Spleen (tissue), 11 donors: ENCODE data around the gene HERC6. TPM values are rescaled to one million over a fixed set of nuclear protein-coding genes. Genes with fewer than 3 reads are reported as not detected.

Experiments
- DNase-seq: peaks from one replicate; pipeline ENCODE4 v3.0.0-alpha.2; 2020
- H3K27ac ChIP-seq, 8 donors: fragments of 200-600 bp; sonication (generic) in 7 of 8; 1 replicate in 4 of 8; 2 replicates in 4 of 8; pipeline versions ENCODE4 v1.5.0 to v1.8.0; 2016 to 2021; ENCODE audit warnings: inconsistent platforms in 4 of 8, mild to moderate bottlenecking in 4 of 8, moderate library complexity in 1 of 8
- H3K27me3 ChIP-seq, 7 donors: fragments of 200-600 bp; sonication (generic) in 6 of 7; replicated peaks in 1 of 7; 1 replicate in 4 of 7; 2 replicates in 3 of 7; pipeline versions ENCODE4 v1.5.0 to v1.8.0; 2016 to 2021; ENCODE audit warnings: inconsistent platforms in 3 of 7, mild to moderate bottlenecking in 1 of 7
- H3K36me3 ChIP-seq, 6 donors: fragments of 200-600 bp; sonication (generic) in 5 of 6; 1 replicate in 4 of 6; 2 replicates in 2 of 6; pipeline versions ENCODE4 v1.5.0 to v1.8.0; 2016 to 2021; ENCODE audit warnings: inconsistent platforms in 2 of 6
- H3K4me1 ChIP-seq, 6 donors: fragments of 200-600 bp; sonication (generic) in 5 of 6; 1 replicate in 3 of 6; 2 replicates in 3 of 6; pipeline versions ENCODE4 v1.5.0 to v1.8.0; 2016 to 2021; ENCODE audit warnings: inconsistent platforms in 3 of 6
- H3K4me3 ChIP-seq, 8 donors: fragments of 200-600 bp; sonication (generic) in 7 of 8; 1 replicate in 4 of 8; 2 replicates in 4 of 8; pipeline versions ENCODE4 v1.5.0 to v1.8.0; 2016 to 2021; ENCODE audit warnings: inconsistent platforms in 4 of 8, mild to moderate bottlenecking in 4 of 8, moderate library complexity in 2 of 8
- H3K9me3 ChIP-seq, 8 donors: fragments of 200-600 bp; sonication (generic) in 7 of 8; 1 replicate in 4 of 8; 2 replicates in 4 of 8; pipeline versions ENCODE4 v1.5.0 to v1.8.0; 2016 to 2021; ENCODE audit warnings: inconsistent platforms in 4 of 8
- POLR2A ChIP-seq, 3 donors: fragments of 450-650 bp; IDR thresholded peaks; one replicate each; pipeline ENCODE4 v1.5.1; 2017; ENCODE audit warnings: antibody characterized with exemption in 3 of 3, mild to moderate bottlenecking in 1 of 3
- POLR2AphosphoS5 ChIP-seq, 3 donors: sonication (generic); formaldehyde crosslinking; IDR thresholded peaks; one replicate each; pipeline ENCODE4 v1.5.1; 2017; ENCODE audit warnings: antibody characterized with exemption in 3 of 3
- WGBS, 5 donors: extraction: QIAGEN DNeasy Blood & Tissue Kit in 3 of 5; methylation state at CpG; one replicate each; pipeline versions ENCODE4 v1.1.5 to v1.1.7; 2013 to 2018; 5-methylcytosine and 5-hydroxymethylcytosine counted together
- intact Hi-C: fragments of 100-400 bp; cut with DNase I; formaldehyde crosslinking; loops from one replicate; pipeline ENCODE4 v1.15.0; 2023; ENCODE audit warnings: low total_unique reads
- polyA plus RNA-seq, 3 donors: library from polyadenylated mRNA; stranded (reverse); fragments of 200-250 nt; gene quantifications; one replicate each; pipeline ENCODE4 v1.2.1, GENCODE V29; 2013
- total RNA-seq, 7 donors: library from RNA; depleted of rRNA in 3 of 7; stranded (reverse); fragments of >200 nt in 3 of 7; fragmentation: NEBNext Ultra II Directional in 4 of 7; extraction: Animal tissue kit (Norgen Biotek cat#: 25700) in 4 of 7; gene quantifications; one replicate each; pipeline versions ENCODE4 v1.1.0 to v1.2.1, GENCODE V29; 2016 to 2021
- TF ChIP-seq, protein P1 (sequence below), 11 experiments: fragments of 200-600 bp in 7 of 11; fragments of 450-650 bp in 4 of 11; sonication (generic) in 4 of 11; IDR thresholded peaks in 8 of 11; conservative IDR thresholded peaks in 3 of 11; 1 replicate in 7 of 11; 2 replicates in 4 of 11; pipeline versions ENCODE4 v1.4.0 to v1.8.0; 2016 to 2021; ENCODE audit warnings: antibody characterized with exemption in 11 of 11, inconsistent platforms in 4 of 11, mild to moderate bottlenecking in 1 of 11
- donor health status: healthy with polysubstance abuse.
- donor health status: DM: no; HTN: no; CAD: no; lungs with moderate emphysema.
- donor health status: DM: no; HTN: no; CAD: no.
- donor health status: Bipolar disorder and iron deficiency.
- donor health status: healthy.
- donor health status: DM: no; HTN: no; CAD: no.
- donor health status: DM: yes; HTN: yes; CAD: no.

Gene HERC6
- total and polyA plus RNA-seq, 10 donors, result 2.8 to 13.6 (median 10.8) TPM

DNA sequence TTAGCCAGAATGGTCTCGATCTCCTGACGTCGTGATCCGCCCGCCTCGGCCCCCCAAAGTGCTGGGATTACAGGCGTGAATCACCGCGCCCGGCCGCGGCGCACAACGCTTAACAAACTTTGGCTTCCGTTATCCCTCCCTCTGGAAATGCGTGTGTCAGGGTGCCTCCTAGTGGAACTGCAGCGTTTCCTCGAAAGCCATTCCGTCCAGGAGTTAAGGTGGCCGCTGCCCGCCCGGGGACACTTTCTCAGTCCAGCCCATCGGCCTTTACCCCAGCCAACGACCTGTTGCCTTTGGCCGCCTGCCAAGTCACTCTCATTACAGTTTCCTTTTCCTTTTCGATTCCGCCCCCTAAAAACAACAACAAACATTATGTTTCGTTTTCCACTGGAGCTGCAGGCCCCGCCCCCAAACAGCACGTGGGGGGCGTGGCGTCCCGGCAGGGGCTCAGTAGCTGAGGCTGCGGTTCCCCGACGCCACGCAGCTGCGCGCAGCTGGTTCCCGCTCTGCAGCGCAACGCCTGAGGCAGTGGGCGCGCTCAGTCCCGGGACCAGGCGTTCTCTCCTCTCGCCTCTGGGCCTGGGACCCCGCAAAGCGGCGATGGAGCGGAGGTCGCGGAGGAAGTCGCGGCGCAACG lies 78.1 kb downstream of the HERC6 start, which contains the start of gene HERC5:
TSS of gene HERC5 (plus strand) at position 450 of the 637 bp plus-strand sequence. CDS start at position 601, 151 bp downstream.
- 0 to 1% (median 1%) methylated on average over 37 to 57 of the region's 57 CpGs for WGBS, 5 donors
- peak; percentile 97 for DNase-seq
- TF ChIP-seq POLR2AphosphoS5 (IDR thresholded peaks at IDR 0.05) (peak; percentile 94 to 98 (median 98)), POLR2A (IDR thresholded peaks at IDR 0.05) (peak in 2 of 3 donors; percentile 61 to 68)
- TF ChIP-seq, protein P1, sequence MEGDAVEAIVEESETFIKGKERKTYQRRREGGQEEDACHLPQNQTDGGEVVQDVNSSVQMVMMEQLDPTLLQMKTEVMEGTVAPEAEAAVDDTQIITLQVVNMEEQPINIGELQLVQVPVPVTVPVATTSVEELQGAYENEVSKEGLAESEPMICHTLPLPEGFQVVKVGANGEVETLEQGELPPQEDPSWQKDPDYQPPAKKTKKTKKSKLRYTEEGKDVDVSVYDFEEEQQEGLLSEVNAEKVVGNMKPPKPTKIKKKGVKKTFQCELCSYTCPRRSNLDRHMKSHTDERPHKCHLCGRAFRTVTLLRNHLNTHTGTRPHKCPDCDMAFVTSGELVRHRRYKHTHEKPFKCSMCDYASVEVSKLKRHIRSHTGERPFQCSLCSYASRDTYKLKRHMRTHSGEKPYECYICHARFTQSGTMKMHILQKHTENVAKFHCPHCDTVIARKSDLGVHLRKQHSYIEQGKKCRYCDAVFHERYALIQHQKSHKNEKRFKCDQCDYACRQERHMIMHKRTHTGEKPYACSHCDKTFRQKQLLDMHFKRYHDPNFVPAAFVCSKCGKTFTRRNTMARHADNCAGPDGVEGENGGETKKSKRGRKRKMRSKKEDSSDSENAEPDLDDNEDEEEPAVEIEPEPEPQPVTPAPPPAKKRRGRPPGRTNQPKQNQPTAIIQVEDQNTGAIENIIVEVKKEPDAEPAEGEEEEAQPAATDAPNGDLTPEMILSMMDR (IDR thresholded peaks at IDR 0.05 in 8 of 11, conservative IDR thresholded peaks at IDR 0.05 in 3 of 11), result peak in 9 of 11 experiments; percentile 43 to 70 (median 55)
- H3K27me3 ChIP-seq, result no peaks in the 10 kb centered on the region
- H3K4me1 ChIP-seq, result peaks cover 0 to 40% (median 21%) of the 10 kb centered on the region in 6 donors
- peak within 1 kb of the TSS; percentile 82 to 90 (median 87) for H3K27ac ChIP-seq
- H3K4me3 ChIP-seq, result peak within 1 kb of the TSS; percentile 74 to 96 (median 88)
- intact Hi-C loops, result loop anchor here (10.0 kb wide), 1 partner anchor 72 kb away; no protein-coding TSS in a partner anchor
- no peaks in the 10 kb centered on the region for H3K36me3 ChIP-seq
- no peaks in the 10 kb centered on the region for H3K9me3 ChIP-seq

DNA sequence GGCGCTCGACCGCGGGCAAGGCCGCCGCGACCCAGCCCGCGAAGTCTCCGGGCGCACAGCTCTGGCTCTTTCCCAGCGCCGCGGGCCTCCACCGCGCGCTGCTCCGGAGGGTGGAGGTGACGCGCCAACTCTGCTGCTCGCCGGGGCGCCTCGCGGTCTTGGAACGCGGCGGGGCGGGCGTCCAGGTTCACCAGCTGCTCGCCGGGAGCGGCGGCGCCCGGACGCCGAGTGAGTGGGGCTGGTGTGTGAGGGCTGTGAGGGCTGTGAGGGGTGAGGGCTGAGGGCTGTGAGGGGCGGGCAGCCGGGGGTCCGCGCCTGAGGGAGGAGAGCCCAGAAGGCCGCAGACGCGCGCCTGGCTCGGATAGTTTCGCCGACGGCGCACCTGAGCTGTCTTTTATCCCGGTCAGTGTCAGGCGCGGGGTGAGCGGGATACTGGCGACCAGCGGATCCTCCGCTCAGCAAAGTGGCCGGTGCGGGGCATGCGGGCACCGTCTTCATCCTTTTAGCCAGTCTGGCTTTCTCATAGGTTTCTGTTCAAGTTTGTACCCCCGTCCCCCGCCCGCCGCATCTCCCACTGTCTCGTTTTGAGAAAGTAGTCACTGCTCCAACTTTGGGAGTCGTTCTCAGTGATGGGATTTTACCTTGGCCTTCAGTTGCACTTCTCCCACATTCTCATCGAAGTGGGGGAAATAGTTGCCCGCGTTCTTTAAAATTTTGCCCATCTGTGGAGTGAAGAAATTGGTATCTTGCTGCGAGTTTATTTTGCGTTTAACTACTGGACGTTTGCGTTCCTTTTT lies 78.9 kb downstream of the HERC6 start:
- 5 to 16% (median 5%) methylated on average over 36 to 75 of the region's 75 CpGs for WGBS, 5 donors
- peak; percentile 92 for DNase-seq

DNA sequence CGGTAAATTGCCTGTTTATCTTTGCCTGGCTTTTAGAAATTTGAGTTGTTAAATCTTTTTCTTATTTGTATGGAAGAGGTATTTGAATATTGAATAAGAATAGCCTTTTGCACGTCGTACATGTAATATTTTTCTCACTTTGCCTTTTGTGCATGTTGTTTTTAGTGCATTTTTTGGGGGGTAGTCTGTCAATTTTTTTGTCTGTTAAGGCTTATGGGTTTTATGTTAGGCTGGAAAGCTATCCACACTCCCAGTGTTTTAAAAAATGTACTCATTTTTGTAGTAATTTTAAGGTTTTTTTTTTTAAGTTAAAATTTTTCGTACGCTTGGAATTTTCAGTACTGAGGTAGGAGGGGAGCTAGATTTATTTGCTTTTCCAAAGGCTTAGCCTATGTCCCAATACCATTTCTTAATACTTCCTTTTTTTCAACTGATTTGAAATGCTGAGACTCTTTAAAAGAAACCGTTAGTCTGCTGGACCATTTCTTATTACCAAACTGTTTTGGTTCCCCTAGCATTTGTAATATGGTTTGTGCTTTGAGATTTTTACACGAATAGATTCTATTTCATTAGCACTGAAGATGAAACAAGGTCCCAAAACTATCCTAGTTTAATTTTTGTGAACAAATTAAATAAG lies 79.6 kb downstream of the HERC6 start:
- TF ChIP-seq POLR2AphosphoS5 (IDR thresholded peaks at IDR 0.05) (no peak), POLR2A (IDR thresholded peaks at IDR 0.05) (no peak)
- TF ChIP-seq, protein P1 (IDR thresholded peaks at IDR 0.05 in 8 of 11, conservative IDR thresholded peaks at IDR 0.05 in 3 of 11), result no peak
- H3K4me3 ChIP-seq, result peak overlapping the region in 7 of 8 donors; percentile 74 to 96 (median 89)
- H3K36me3 ChIP-seq, result peaks cover 0 to 14% (median 3%) of the 10 kb centered on the region in 6 donors
- WGBS, 5 donors, result 38 to 52% (median 42%) methylated on average over 7 of the region's 7 CpGs
- intact Hi-C loops, result loop anchor here (10.0 kb wide), 1 partner anchor 73 kb away; no protein-coding TSS in a partner anchor
- no peak for DNase-seq
- peak overlapping the region in 4 of 8 donors; percentile 87 to 88 (median 87) for H3K27ac ChIP-seq
- H3K27me3 ChIP-seq, result no peaks in the 10 kb centered on the region
- no peaks in the 10 kb centered on the region for H3K9me3 ChIP-seq
- peaks cover 0 to 40% (median 21%) of the 10 kb centered on the region in 6 donors for H3K4me1 ChIP-seq

More for the DNA sequence above, 78.9 kb downstream of the HERC6 start:
- TF ChIP-seq POLR2A (IDR thresholded peaks at IDR 0.05) (no peak), POLR2AphosphoS5 (IDR thresholded peaks at IDR 0.05) (no peak)
- TF ChIP-seq, protein P1 (IDR thresholded peaks at IDR 0.05 in 8 of 11, conservative IDR thresholded peaks at IDR 0.05 in 3 of 11), result no peak
- Histone ChIP-seq H3K27me3 (no peaks in the 10 kb centered on the region), H3K4me3 (peak overlapping the region; percentile 74 to 96 (median 88)), H3K4me1 (peaks cover 0 to 40% (median 21%) of the 10 kb centered on the region in 6 donors), H3K27ac (peak overlapping the region; percentile 82 to 90 (median 87)), H3K36me3 (peaks cover 0 to 7% (median 2%) of the 10 kb centered on the region in 6 donors), H3K9me3 (no peaks in the 10 kb centered on the region)
- intact Hi-C loops, result loop anchor here (10.0 kb wide), 1 partner anchor 73 kb away; no protein-coding TSS in a partner anchor
